Measurements from ENCODE around the gene PUM1. TPM values are rescaled to one million over a fixed set of nuclear protein-coding genes. Genes with fewer than 3 reads are reported as not detected.

Gene PUM1
- total and polyA plus RNA-seq, 2 of the 8 experiments (the other 6 are each of a cell fraction or from before 2014, with no cell fraction given) = 122 to 177 TPM

DNA sequence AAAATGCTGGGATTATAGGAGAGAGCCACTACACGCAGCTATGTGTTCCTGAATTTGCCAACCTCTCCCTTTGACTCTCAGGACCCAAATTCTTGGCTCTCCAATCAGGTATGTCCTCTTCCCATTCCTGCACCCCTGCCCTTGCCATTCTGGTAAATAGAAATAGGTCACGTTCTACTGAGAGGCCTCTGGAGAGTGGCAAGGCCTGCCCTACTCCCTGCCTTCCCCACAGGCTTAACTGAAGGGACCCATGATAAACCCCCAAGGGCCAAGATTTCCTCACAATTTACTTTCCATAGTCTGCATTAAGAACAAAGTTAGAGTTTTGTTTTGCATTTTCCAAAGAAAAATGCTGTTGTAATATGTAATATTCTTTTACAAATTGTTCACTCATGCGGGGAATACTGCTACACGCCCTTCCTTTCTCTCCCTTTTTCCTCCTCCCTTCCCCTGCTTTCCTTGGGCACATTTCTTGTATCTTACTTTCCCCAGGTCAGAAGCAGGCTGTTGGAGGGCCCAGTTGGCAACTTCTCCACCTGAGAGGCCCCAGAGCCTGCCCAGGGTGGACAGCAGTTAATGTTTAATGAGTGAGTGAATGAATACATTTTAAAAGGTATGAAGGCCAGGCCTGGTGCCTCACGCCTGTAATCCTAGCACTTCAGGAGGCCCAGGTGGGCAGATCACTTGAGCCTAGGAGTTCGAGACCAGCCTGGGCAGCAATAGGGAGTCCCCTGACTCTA lies 33.9 kb upstream of the PUM1 start:
- no peak overlapping the region for H3K18ac ChIP-seq (ENCODE audit: extremely low read depth, low read length)
- no peak overlapping the region for H4K5ac ChIP-seq (ENCODE audit: insufficient read length, low read depth, low read length)
- H3K79me2 ChIP-seq (ENCODE audit: control insufficient read depth in 1 of 2, insufficient read depth in 2 of 2, low read length in 2 of 2) = no peaks in the 10 kb centered on the region
- peaks cover 0 to 4% (median 0%) of the 10 kb centered on the region in 4 experiments; a peak in 2 of 7 replicates for H3K4me1 ChIP-seq (replicated peaks in 1 of 4; ENCODE audit: control insufficient read depth in 3 of 4, insufficient read depth in 4 of 4, low read length in 3 of 4)
- no peaks in the 10 kb centered on the region for H4K20me1 ChIP-seq (replicated peaks in 1 of 2; ENCODE audit: control insufficient read depth in 1 of 2, insufficient read depth in 2 of 2, low read length in 2 of 2)
- H2BK12ac ChIP-seq (ENCODE audit: low read depth, low read length) = no peak overlapping the region
- H2BK20ac ChIP-seq (ENCODE audit: low read length) = no peak overlapping the region
- no peak overlapping the region for H3K4me3 ChIP-seq (ENCODE audit: extremely low read depth in 1 of 4, insufficient read depth in 2 of 4, low read depth in 3 of 4, low read length in 4 of 4)
- H3K56ac ChIP-seq (replicated peaks; ENCODE audit: insufficient read length, low read depth, low read length) = no peak overlapping the region
- H3K4me2 ChIP-seq (ENCODE audit: insufficient read depth in 1 of 2, low read depth in 2 of 2, low read length in 2 of 2) = no peak overlapping the region
- no peaks in the 10 kb centered on the region for H3K9me3 ChIP-seq (ENCODE audit: insufficient read depth in 2 of 2, low read depth in 1 of 2, low read length in 1 of 2)
- CTCF ChIA-PET (ENCODE audit: partially characterized antibody) = no interaction called here
- H2BK15ac ChIP-seq (ENCODE audit: low read length) = no peak overlapping the region
- no peak for FAIRE-seq
- no peak overlapping the region for H2AFZ ChIP-seq (ENCODE audit: low read length)
- no peaks in the 10 kb centered on the region for H3K36me3 ChIP-seq (ENCODE audit: control insufficient read depth in 2 of 4, insufficient read depth in 4 of 4, low read length in 3 of 4)
- no peaks in the 10 kb centered on the region for H3K27me3 ChIP-seq (replicated peaks in 1 of 4; ENCODE audit: control insufficient read depth in 3 of 4, extremely low read depth in 1 of 4, insufficient read depth in 3 of 4, low read length in 3 of 4)
- H3K27ac ChIP-seq (ENCODE audit: low read depth, low read length) = no peak overlapping the region
- H4K8ac ChIP-seq (ENCODE audit: extremely low read depth, insufficient read depth, low read length) = no peak overlapping the region
- no peak overlapping the region for H3K4ac ChIP-seq (replicated peaks; ENCODE audit: insufficient read length, low read depth, low read length)
- H3K23ac ChIP-seq (ENCODE audit: insufficient read length) = no peak overlapping the region
- no peak overlapping the region for H4K91ac ChIP-seq (replicated peaks; ENCODE audit: insufficient read length, low read length)
- no peak overlapping the region for H2BK5ac ChIP-seq (ENCODE audit: low read depth, low read length)
- H3K23me2 ChIP-seq (ENCODE audit: low read depth, low read length) = no peaks in the 10 kb centered on the region
- POLR2A ChIA-PET (ENCODE audit: partially characterized antibody) = interaction anchor here (0.7 to 1.0 kb wide), 2 partner anchors 12 to 39 kb away, joined by 3 read pairs; no protein-coding TSS in a partner anchor
- no peaks in the 10 kb centered on the region for H3K79me1 ChIP-seq (ENCODE audit: low read depth, low read length)
- no peak overlapping the region for H2AK5ac ChIP-seq (ENCODE audit: low read depth, low read length)
- H3K14ac ChIP-seq (ENCODE audit: insufficient read length) = no peak overlapping the region
- WGBS, 2 experiments (ENCODE audit: extremely low coverage in 1 of 2, insufficient coverage in 1 of 2, insufficient read length in 1 of 2, insufficient replicate concordance in 2 of 2, low coverage in 1 of 2, low lambda C conversion rate in 2 of 2, missing lambda C conversion rate in 1 of 2) = 81% methylated on average over 6 of the region's 6 CpGs; no CpG with 5 or more reads in 1 of the 2 experiments
- H2BK120ac ChIP-seq (replicated peaks; ENCODE audit: low read depth, low read length) = no peak overlapping the region
- H3K9ac ChIP-seq (replicated peaks in 1 of 4; ENCODE audit: extremely low read depth in 1 of 4, low read depth in 3 of 4, low read length in 3 of 4) = no peak overlapping the region; a peak in 1 of 7 replicates
- no peak for DNase-seq (ENCODE audit: low read depth in 1 of 2, low spot score in 2 of 2)
- TF ChIP-seq FOSL1 (IDR thresholded peaks at IDR 0.05; ENCODE audit: insufficient read depth, low read depth, low read length) = no peak
- no peak for TF ChIP-seq YY1 (IDR thresholded peaks at IDR 0.05; ENCODE audit: low read depth, low read length)
- TF ChIP-seq E2F6 (IDR thresholded peaks at IDR 0.05) = no peak

Measured in H1 (cell line).